Placental epithelial cell (primary cell): ENCODE measurements around the gene NCAM1. TPM values are rescaled to one million over a fixed set of nuclear protein-coding genes. Genes with fewer than 3 reads are reported as not detected.

Experiments
- small RNA-seq: library from RNA; depleted of rRNA; stranded (forward); fragments of <200 nt; gene quantifications from one replicate; pipeline ENCODE3, GENCODE V24; 2012
- total RNA-seq: library from RNA; depleted of rRNA; stranded (reverse); fragments of >200 nt; gene quantifications from 2 replicates; pipeline ENCODE4 v1.2.3, GENCODE V29; 2012

NCAM1 gene
- total RNA-seq = not detected in 2 replicates

DNA sequence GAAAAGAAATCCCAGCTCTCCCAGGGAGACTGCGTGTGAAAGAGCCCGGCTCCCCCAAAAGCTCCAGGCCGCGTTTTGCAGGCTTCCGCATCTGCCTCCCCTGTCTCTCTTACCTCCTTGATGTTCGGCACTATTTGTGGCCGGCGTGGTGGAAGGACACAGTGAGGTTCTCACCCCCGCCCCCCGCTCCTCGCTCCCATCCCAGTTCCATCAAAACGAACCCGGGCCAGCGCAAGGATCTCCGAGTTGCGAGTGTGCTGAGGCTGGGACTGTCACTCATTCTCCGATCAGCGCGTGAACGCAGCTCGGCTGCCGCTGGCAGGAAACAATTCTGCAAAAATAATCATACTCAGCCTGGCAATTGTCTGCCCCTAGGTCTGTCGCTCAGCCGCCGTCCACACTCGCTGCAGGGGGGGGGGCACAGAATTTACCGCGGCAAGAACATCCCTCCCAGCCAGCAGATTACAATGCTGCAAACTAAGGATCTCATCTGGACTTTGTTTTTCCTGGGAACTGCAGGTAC lies at the start of gene NCAM1:
Gene NCAM1 (plus strand): TSS at position 275 of the 523 bp plus-strand sequence.

GRCh38 chr11:113314389-113315301 lies 353.4 kb downstream of the NCAM1 start, which contains the start of gene TTC12:
Gene TTC12 (plus strand): TSS chr11:113314583. CDS start chr11:113316258, 1,675 bp downstream.

Small RNA genes lying within 50 kb of the gene (small RNA-seq; reads per million reads assigned to genes)
- gene RNU7-187P = not detected
